AG04450 (cell line): ENCODE data around the gene ZNF747. TPM values are rescaled to one million over a fixed set of nuclear protein-coding genes. Genes with fewer than 3 reads are reported as not detected.
A peak's percentile ranks its signal among the peaks of the same experiment; 100 is the strongest.
"Not testable (repeated sequence)": the region's sequence is repeated elsewhere in the genome, so short reads cannot be mapped to it uniquely, and the experiment has no call there.

Experiments
- CTCF ChIA-PET: fragments of 300-600, 350-600 bp; formaldehyde crosslinking; extraction: SDS; loops from one replicate; lab custom pipeline; 2022; ENCODE audit warnings: antibody characterized with exemption, inconsistent platforms; lab: Charles Lee
- POLR2A ChIA-PET: fragments of 350-600 bp; formaldehyde crosslinking; extraction: SDS; loops from one replicate; lab custom pipeline; 2021; ENCODE audit warnings: antibody characterized with exemption, inconsistent platforms; lab: Yijun Ruan, JAX
- DNase-seq: peaks from one replicate; pipeline ENCODE4 v3.0.0-alpha.2; 2011; ENCODE audit warnings: low read depth, low spot score
- H3K27ac ChIP-seq: one replicate; pipeline ENCODE4 v1.5.1; 2012; ENCODE audit warnings: low read depth, low read length, control low read depth
- H3K27me3 ChIP-seq: one replicate; pipeline ENCODE4 v1.6.0; 2012; ENCODE audit warnings: low read length; ENCODE audit not compliant: control insufficient read depth, insufficient read depth
- H3K4me3 ChIP-seq: 2 replicates; pipeline ENCODE4 v1.5.1; 2011; ENCODE audit warnings: mild to moderate bottlenecking, low read depth, low read length, control low read depth
- H3K9me3 ChIP-seq: 2 replicates; pipeline ENCODE4 v1.5.1; 2012; ENCODE audit warnings: low read length; ENCODE audit not compliant: control insufficient read depth, insufficient read depth
- CTCF ChIP-seq: IDR thresholded peaks from 2 replicates; pipeline ENCODE4 v1.5.1; 2011; ENCODE audit warnings: low read depth, low read length, control low read depth, inconsistent platforms
- polyA plus RNA-seq: library from polyadenylated mRNA; depleted of rRNA; stranded (reverse); fragments of >200 nt; gene quantifications from 2 replicates; pipeline ENCODE4 v1.2.3, GENCODE V29; 2011

Gene ZNF747
- polyA plus RNA-seq, 1 experiment = 5.0 TPM

- no peak for TF ChIP-seq CTCF
- ChIA-PET POLR2A (interaction anchor here (0.7 kb wide), 1 partner anchor 9 kb away, joined by 4 read pairs; no protein-coding TSS in a partner anchor), CTCF (no interaction called here)
- no peaks in the 10 kb centered on the region for H3K27me3 ChIP-seq
- no peak overlapping the region for H3K27ac ChIP-seq
- H3K4me3 ChIP-seq = no peak overlapping the region
- DNase-seq = no peak
- H3K9me3 ChIP-seq = no peaks in the 10 kb centered on the region
Observed at GRCh38 chr16:30548416-30549253, 14.0 kb upstream of the ZNF747 start.

- no peak overlapping the region for H3K4me3 ChIP-seq
- DNase-seq = no peak
- no peak overlapping the region for H3K27ac ChIP-seq
- no peaks in the 10 kb centered on the region for H3K9me3 ChIP-seq
- H3K27me3 ChIP-seq = no peaks in the 10 kb centered on the region
- ChIA-PET CTCF (no interaction called here), POLR2A (no interaction called here)
- no peak for TF ChIP-seq CTCF
Observed at GRCh38 chr16:30546115-30546514, 11.5 kb upstream of the ZNF747 start.

GRCh38 chr16:30543067-30543466 is 8.4 kb upstream of the ZNF747 start:
- no peaks in the 10 kb centered on the region for H3K27me3 ChIP-seq
- POLR2A ChIA-PET = no interaction called here
- CTCF ChIA-PET = no interaction called here
- H3K4me3 ChIP-seq = no peak overlapping the region
- TF ChIP-seq CTCF = no peak
- DNase-seq = no peak
- H3K27ac ChIP-seq = no peak overlapping the region
- H3K9me3 ChIP-seq = no peaks in the 10 kb centered on the region

GRCh38 chr16:30541502-30542329 is 7.1 kb upstream of the ZNF747 start:
- POLR2A ChIA-PET = interaction anchor here (0.6 to 1.3 kb wide), 2 partner anchors 16 to 61 kb away, joined by 3 to 5 read pairs; partner anchors contain the start of gene ZNF764
- H3K27ac ChIP-seq = peak overlapping the region; percentile 75
- no peak for TF ChIP-seq CTCF

GRCh38 chr16:30540916-30541464 is 6.3 kb upstream of the ZNF747 start:
- H3K4me3 ChIP-seq, CTCF ChIA-PET, H3K9me3 ChIP-seq, H3K27me3 ChIP-seq, DNase-seq: not testable (repeated sequence)
- peak overlapping the region; percentile 75 for H3K27ac ChIP-seq
- POLR2A ChIA-PET = interaction anchor here (0.6 to 1.3 kb wide), 2 partner anchors 17 to 60 kb away, joined by 3 to 5 read pairs; partner anchors contain the start of gene ZNF764

More at GRCh38 chr16:30541502-30542329, 7.1 kb upstream of the ZNF747 start:
- DNase-seq = peak; percentile 53
- no peaks in the 10 kb centered on the region for H3K27me3 ChIP-seq
- no peak overlapping the region for H3K4me3 ChIP-seq
- H3K9me3 ChIP-seq = no peaks in the 10 kb centered on the region
- CTCF ChIA-PET = interaction anchor here (1.1 kb wide), 1 partner anchor 88 kb away, joined by 3 read pairs; no protein-coding TSS in a partner anchor

GRCh38 chr16:30539986-30540526 is 5.4 kb upstream of the ZNF747 start:
- H3K9me3 ChIP-seq, H3K27me3 ChIP-seq, POLR2A ChIA-PET, DNase-seq, H3K27ac ChIP-seq, H3K4me3 ChIP-seq: not testable (repeated sequence)
- CTCF ChIA-PET = interaction anchor here (0.7 kb wide), 1 partner anchor 154 kb away, joined by 3 read pairs; no protein-coding TSS in a partner anchor
